GM21515 (cell line): ENCODE measurements around the gene NKD2.

ENCODE experiments used
- ATAC-seq: cut with Tn5 transposase; IDR thresholded peaks from one replicate; pipeline ENCODE4 v1.9.1; 2021; ENCODE audit not compliant: unreplicated experiment

NKD2 gene

GRCh38 chr5:1083823-1084605 lies 75.4 kb downstream of the NKD2 start:
- no peak for ATAC-seq

- ATAC-seq: no peak
Measured at GRCh38 chr5:1085391-1085790, 76.8 kb downstream of the NKD2 start.

GRCh38 chr5:1086137-1086536 lies 77.5 kb downstream of the NKD2 start:
- no peak for ATAC-seq

GRCh38 chr5:1086871-1087270 lies 78.3 kb downstream of the NKD2 start:
- ATAC-seq: no peak

- ATAC-seq: no peak
Measured at GRCh38 chr5:1087428-1087827, 78.8 kb downstream of the NKD2 start.

- no peak for ATAC-seq
Measured at GRCh38 chr5:1088031-1088430, 79.4 kb downstream of the NKD2 start.
